GM21390 (cell line): ENCODE data around the gene MDH1.
"Not testable (repeated sequence)": the region's sequence is repeated elsewhere in the genome, so short reads cannot be mapped to it uniquely, and the experiment has no call there.

Experiments used
- ATAC-seq: cut with Tn5 transposase; IDR thresholded peaks from one replicate; pipeline ENCODE4 v1.9.1; 2021; ENCODE audit not compliant: unreplicated experiment

The MDH1 gene

GRCh38 chr2:63587814-63588384 lies 864 bp upstream of the MDH1 start:
- peak; percentile 3 for ATAC-seq

- peak; percentile 5 for ATAC-seq
Measured at GRCh38 chr2:63589148-63589958, 590 bp downstream of the MDH1 start.

DNA sequence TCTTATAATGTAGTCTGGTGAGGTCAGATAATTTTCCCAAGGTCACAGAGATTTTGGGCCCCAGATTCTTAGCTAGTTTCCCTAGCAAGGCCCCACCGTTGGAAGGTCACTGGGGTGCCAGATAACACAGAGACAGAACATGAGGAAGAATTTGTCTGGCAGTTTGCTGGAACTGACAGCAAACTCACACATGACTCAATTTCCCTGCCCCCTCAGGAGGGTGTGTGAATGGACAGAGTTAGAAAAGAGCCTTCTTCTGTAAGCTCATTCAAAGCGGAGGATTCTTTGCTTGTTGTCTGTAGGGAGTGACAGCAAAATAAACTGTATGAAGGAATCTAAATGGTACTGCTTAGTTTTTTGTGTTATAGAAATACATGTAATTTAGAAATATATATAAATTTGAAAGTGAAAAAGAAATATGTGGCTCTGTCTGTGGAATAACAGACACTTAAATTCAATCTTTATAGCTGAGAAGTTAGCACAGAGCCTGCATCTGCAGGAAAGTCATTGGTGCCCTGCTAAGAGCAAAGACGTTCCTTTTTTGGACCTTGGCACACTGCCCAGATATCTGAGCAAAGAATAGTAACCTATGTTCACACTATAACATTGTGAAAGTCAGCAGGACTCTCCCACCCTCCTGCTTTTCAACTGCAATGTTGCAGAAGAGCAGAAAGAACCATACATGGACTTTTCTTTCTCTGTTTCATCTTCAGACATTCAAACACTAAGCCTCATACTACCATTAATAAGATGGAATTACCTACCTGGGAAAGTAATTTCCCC lies 2.1 kb downstream of the MDH1 start:
- no peak for ATAC-seq

DNA sequence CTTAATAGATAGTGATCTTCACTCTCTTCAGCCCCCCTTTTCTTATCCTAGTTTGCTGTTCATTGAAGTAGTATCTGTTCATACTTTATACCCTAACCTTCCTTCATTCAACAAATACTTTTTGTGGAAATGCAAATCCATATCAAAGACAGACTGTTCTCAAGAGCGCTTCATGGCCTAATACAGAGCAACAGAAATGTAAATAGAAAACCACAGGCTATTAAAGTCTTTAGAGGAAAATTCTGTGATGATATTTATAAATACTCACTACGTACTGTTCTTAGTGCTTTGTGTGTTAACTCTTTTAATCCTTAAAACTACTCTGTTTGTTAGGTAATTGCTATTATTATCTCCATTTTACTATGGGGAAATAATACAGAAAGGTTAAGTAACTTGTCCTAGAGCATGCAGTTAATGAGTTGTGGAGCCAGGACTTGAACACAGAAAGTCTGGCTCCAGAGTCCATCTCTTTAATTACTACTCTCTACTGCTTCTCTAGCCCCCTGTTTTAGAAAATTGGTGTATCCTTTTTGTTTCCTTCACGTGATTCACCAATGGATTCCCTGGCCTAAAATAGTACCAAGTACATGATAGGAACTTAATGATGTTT lies 2.9 kb downstream of the MDH1 start:
- no peak for ATAC-seq

- ATAC-seq: no peak
Measured at GRCh38 chr2:63594660-63595059, 5.9 kb downstream of the MDH1 start.

DNA sequence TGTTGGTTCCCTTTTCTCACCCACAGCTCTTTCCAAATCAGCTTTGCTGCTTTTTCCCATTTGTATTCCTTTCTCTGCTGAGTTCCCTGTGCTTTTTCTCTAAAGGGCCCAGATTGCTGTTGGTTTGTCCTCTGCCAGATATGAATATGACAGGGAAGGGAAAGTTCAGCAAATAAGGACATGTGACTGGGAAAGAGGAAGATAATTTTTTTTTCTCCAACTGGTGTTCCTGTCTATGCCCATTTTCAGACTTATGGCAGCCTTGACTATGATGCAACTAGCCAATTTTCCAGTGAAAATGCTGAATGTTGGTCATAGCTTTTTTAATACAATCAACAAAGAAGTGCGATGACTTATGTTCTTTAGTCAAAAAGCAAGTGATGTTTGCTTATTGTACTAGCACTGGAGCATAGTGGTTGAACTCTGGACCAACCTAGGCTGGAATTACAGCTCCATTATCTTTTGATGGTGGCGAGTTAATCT lies 7.7 kb downstream of the MDH1 start:
- ATAC-seq: no peak

DNA sequence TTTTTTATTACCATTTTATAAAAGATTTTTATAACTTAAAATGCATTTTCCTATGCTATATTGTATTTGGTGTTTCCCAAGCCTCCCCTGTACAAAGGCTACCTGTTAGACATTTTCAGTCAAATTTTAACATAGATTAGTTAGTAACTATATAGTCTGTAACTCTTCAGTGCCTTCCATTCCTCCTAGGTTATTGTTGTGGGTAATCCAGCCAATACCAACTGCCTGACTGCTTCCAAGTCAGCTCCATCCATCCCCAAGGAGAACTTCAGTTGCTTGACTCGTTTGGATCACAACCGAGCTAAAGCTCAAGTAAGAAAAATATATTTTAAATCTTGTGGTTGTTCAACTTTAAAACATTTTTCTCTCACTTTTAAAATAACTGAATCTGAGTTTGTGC lies 10.2 kb downstream of the MDH1 start:
- ATAC-seq: no peak

GRCh38 chr2:63600881-63601460 lies 12.2 kb downstream of the MDH1 start:
- ATAC-seq: no peak

DNA sequence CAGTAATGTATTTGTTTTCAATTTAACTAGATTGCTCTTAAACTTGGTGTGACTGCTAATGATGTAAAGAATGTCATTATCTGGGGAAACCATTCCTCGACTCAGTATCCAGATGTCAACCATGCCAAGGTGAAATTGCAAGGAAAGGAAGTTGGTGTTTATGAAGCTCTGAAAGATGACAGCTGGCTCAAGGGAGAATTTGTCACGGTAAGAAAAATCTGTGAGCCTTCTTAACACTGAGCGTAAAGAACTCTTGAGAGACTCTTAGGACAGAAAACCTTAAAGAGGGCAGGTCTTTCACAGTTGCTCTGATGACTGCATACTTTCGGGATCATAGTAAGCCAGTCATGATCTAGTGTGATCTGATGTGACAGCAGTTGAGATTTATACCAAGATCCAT lies 15.9 kb downstream of the MDH1 start:
- ATAC-seq: no peak

DNA sequence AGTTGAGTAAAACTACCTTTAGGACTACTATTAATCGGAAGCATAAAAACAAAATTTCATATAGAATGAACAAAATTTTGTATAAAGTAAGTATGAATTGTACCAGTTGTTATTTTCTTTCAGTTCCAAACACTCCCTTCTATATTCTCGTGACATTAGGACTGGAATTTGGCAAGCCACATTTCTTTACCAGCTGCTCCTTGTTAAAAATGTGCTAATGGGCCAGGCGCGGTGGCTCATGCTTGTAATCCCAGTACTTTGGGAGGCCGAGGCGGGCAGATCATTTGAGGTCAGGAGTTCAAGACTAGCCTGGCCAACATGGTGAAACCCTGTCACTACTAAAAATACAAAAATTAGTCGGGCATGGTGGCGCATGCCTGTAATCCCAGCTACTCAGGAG lies 20.1 kb downstream of the MDH1 start:
- not testable (repeated sequence) for ATAC-seq

GRCh38 chr2:63610525-63610924 lies 21.8 kb downstream of the MDH1 start:
- ATAC-seq: no peak

- ATAC-seq: no peak
Measured at GRCh38 chr2:63613391-63613901, 24.7 kb downstream of the MDH1 start.

GRCh38 chr2:63614448-63614968 lies 25.7 kb downstream of the MDH1 start:
- no peak for ATAC-seq

- no peak for ATAC-seq
Measured at GRCh38 chr2:63614983-63615945, 26.5 kb downstream of the MDH1 start.

DNA sequence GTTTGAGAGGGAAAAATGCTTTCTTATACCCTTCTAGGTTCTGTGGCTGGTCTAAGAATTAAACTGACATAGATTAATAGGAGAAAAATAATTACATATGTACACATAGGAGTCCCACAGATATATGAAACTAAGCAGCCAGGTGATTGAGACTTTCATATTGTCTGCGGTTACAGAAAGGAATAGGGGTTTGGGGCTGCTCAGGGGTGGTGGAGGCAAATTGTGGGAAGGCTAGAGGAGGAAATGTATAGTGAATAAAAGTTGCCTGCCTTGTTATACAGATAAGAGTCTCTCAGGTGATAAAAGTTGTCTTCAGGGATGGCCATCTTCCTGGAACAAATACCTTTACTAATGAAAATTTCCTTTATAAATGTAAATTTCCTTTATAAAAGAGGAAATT lies 28.6 kb downstream of the MDH1 start:
- ATAC-seq: no peak

DNA sequence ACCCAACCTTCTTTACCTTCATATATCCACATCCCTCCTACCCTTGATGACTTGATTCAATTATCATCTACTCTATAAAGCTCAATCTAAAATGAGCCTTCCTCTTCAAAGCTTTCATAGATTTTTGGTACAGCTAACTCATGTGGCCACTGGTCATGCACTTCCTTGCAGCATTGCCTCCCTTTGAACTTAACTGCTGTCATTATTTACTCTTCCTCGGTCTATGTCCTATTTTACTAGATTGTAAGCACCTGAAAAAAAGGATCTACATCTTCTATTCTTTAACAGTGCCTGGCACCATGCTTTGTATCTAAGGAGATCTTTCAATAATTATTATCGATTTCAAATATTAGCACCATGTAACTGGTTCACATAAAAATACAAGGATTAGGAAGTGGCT lies 30.6 kb downstream of the MDH1 start:
- ATAC-seq: no peak

GRCh38 chr2:63622751-63623150 lies 34.0 kb downstream of the MDH1 start:
- no peak for ATAC-seq

GRCh38 chr2:63623763-63624162 lies 35.0 kb downstream of the MDH1 start:
- ATAC-seq: not testable (repeated sequence)

- ATAC-seq: no peak
Measured at GRCh38 chr2:63627866-63628265, 39.1 kb downstream of the MDH1 start.
